T follicular helper cell (primary cell): ENCODE results near the gene POLD1.
A peak's percentile ranks its signal among the peaks of the same experiment; 100 is the strongest.

Experiments
- DNase-seq: peaks from one replicate; pipeline ENCODE4 v3.0.0-alpha.2; 2020; ENCODE audit warnings: low read depth

POLD1 gene

DNA sequence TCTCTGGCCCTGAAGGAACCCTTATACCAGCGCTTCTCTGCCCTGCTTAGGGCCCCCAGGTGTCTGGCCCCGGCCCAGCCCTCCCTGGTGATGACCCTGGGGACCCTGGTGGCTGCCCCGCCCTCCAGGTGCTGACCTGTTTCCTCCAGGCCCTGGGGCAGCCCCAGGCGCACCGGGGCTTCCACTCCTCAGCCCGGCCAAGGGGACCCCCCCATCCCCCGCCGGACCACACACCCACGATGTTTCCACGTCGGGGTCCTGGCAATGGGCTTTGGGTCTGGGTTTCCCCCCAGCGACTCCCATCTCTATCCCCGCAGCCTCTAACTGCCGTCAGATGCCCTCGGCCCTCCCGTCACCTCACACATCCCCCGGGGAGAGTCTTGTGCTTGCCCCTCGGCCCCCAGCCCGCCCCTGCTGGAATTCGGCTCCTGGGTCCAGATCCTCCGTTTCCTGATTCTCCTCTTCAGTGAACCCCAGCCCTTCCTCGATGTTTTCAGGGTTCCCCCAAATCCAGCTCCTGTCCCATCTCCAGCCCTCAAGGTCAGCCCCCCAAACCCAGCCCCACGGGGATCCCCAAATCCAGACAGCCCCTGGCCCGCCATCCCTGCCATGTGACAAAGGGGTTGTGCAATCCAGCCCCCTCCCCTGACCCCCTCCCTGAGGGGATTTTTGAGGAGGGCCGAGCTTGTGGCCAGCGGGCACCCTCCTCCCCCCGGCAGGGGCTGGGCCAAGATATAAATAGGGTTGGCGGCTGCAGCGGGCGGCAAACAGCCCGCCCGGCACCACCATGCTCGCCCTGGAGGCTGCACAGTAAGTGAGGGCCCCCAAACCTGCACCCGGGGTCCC lies 34.3 kb downstream of the POLD1 start, which contains the start of gene SPIB:
Gene SPIB, plus strand, starts transcription at position 763 of the 846 bp plus-strand sequence. Its CDS starts 25 bp downstream, at position 788.
- no peak for DNase-seq

DNA sequence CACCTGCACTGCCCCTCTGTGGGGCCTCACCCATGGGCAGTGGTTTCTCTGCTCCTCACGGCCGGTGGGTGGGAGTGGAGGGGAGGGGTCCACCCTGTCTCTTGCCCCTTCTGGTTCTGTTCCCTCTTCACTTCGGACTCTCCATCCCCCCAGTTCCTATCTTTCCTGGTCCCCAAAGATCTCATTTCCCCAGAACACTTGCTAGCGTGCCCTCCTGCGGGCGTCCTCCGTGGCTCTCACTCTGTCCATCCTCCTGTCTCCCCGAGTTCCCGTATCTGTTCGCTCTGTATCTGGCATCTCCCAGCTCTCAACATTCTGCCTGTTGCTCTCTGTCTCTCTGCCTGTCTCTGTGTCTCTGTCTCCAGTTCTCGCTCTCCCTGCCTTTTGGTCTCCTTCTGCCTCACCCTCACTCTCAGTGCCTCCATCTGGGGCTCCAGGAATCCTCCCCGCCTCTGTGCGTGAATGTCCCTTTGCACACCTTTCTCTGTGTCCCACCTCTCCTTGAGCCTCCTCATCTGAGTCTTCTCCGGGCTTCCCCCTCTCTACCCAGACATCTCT lies 35.0 kb downstream of the POLD1 start:
- no peak for DNase-seq

DNA sequence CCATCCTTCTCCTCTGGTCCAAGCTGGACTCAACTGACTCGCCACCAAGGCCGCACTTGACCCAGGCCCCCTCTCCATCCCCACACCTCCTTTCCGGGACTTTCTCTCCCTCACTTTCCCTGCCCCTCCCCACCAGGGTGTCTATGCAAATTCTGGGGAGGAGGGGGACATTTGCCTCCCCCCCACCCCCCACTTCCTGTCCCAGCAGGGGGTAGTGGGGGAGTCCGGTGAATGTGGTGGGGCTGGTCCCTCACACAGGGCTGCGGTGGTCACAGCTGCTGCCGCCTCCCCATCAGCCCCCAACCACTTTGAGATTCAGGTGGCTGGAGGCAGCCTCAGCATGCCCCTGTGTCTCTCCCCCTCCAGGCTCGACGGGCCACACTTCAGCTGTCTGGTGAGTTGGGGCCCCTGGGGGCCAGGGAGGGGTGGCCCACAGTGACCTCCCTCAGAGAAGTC lies 35.5 kb downstream of the POLD1 start:
- no peak for DNase-seq

DNA sequence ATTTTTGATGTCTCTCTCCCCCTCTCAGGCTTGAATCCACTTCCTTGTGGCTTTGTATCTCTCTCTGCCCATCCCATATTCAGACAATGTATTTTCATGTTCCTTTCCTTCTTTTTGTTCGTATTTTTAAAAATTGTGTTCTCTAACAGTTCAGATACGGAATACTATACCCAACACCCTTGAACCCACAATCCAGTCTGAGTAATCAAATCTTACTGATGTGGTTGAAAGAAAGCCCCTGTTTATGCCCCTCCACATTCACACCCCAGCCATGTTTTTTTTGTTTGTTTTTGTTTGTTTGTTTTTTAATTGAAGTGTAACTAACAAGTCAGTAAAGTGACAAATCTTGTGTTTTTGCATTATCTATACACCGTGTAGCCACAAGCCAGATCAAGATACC lies 36.0 kb downstream of the POLD1 start:
- DNase-seq: no peak

DNA sequence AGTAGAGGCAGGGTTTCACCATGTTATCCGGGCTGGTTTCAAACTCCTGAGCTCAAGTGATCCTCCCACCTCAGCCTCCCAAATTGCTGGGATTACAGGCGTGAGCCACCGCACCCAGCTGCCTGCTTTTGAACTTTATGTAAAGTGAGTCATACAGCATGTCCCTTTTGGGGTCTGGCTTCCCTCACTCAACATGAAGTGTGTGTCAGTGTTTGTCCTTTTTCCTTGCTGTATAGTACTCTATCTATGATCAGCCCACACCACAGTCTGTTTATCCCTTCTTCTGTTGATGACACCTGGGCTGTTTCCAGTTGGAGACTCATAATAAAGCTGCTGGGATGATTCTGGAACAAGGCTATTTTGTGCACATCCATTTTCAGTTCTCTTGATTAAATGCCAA lies 36.7 kb downstream of the POLD1 start:
- DNase-seq: no peak

DNA sequence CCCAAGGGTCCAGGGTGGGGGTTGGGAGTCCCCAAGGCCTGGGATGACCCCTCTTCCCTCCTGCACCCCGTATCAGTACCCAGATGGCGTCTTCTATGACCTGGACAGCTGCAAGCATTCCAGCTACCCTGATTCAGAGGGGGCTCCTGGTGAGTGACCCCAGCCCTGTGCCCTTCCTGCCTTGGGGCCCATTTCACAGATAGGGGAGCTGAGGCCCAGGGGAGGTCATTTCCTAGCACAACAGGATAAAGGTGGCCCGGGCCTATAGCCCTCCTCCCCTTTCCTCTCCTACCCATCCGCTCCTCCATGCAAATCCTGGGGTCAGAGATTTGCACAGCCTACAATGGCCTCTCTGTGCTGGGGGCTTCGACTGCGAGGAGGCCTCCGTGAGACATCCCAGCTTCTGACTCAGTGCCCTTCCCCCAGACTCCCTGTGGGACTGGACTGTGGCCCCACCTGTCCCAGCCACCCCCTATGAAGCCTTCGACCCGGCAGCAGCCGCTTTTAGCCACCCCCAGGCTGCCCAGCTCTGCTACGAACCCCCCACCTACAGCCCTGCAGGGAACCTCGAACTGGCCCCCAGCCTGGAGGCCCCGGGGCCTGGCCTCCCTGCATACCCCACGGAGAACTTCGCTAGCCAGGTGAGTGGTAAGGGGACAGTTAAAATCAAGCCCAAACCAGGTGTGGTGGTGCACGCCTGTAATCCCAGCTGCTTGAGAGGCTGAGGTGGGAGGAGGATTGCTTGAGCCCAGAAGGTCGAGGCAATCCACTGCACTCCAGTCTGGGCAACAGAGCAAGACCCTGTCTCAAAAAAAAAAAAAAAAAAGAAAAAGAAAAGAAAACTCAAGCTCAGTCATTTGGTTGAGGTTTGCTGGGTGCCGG lies 38.5 kb downstream of the POLD1 start:
- DNase-seq: no peak

DNA sequence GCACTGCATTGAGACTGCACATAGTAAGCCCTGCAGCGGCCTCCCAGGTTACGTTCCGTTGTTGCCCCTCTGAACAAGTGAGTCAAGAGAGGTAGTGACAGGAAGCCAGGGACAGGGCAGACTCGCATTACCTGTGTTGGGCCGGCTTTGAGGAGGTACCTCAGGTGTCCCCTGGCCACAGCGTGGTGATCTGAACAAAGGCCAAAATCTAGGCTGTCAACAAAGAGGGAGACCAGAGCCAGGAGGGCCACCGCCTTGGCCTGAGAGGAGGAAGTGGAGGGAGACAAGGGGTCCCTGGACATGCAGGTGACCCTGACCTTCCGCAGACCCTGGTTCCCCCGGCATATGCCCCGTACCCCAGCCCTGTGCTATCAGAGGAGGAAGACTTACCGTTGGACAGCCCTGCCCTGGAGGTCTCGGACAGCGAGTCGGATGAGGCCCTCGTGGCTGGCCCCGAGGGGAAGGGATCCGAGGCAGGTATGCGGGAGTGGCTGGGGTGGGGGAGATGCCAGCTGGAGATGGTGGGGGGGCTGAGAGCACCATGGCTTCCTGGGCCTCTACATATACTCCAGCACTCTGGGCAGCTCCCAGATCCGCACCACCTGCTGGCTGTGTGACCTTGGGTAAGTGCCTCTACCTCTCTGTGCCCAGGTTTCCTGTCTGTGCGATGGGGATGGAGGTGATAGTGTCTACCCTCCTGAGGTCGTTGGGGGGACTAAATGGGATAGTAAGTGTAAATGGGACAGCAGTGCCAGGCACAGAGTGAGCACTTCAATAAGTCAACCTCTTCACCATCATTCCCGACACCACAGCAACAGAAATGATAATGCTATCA lies 39.3 kb downstream of the POLD1 start:
- DNase-seq: no peak

DNA sequence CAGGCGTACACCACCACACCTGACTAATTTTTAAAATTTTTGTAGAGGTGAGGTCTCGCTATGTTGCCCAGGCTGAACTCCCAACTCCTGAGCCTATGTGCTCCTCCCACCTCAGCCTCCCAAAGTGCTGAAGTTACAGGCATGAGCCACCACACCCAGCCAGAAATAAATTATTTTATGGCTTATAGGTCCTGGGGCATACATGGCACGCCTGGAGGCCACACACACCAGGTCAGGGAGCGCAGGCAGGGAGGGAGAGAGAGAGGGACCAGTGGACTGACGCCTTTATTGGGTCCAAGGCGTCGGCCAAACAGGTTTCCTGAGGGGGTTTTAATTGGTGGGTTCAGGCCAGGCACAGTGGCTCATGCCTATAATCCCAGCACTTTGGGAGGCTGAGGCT lies 41.4 kb downstream of the POLD1 start:
- DNase-seq: no peak

DNA sequence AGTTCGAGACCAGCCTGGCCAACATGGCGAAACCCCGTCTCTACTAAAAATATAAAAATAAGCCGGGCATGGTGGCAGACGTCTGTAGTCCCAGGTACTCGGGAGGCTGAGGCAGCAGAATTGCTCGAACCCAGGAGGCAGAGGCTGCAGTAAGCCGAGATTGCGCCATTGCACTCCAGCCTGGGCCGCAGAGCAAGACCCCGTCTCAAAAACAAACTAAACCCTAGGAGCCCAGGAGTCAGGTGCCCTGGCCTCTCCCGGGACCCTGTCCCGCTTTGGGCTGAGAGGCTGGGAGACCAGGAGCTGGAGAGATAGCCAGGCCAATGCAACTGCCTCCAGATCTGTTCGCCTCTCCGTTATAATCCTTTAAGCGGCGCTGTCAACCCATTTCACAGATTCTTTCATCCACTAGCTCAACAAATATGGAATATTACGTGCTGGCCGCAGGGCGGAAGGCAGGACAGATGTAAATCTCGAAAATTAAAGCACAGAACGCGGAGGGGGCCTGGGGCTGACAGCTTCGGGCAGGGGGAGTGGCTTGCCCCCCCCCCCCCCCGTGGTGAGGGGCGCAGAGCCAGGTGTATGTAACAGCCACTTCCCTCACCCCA lies 43.3 kb downstream of the POLD1 start:
- no peak for DNase-seq

DNA sequence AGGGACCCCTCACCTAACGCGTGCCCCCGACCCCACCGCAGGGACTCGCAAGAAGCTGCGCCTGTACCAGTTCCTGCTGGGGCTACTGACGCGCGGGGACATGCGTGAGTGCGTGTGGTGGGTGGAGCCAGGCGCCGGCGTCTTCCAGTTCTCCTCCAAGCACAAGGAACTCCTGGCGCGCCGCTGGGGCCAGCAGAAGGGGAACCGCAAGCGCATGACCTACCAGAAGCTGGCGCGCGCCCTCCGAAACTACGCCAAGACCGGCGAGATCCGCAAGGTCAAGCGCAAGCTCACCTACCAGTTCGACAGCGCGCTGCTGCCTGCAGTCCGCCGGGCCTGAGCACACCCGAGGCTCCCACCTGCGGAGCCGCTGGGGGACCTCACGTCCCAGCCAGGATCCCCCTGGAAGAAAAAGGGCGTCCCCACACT lies 43.9 kb downstream of the POLD1 start:
- DNase-seq: peak; percentile 25

DNA sequence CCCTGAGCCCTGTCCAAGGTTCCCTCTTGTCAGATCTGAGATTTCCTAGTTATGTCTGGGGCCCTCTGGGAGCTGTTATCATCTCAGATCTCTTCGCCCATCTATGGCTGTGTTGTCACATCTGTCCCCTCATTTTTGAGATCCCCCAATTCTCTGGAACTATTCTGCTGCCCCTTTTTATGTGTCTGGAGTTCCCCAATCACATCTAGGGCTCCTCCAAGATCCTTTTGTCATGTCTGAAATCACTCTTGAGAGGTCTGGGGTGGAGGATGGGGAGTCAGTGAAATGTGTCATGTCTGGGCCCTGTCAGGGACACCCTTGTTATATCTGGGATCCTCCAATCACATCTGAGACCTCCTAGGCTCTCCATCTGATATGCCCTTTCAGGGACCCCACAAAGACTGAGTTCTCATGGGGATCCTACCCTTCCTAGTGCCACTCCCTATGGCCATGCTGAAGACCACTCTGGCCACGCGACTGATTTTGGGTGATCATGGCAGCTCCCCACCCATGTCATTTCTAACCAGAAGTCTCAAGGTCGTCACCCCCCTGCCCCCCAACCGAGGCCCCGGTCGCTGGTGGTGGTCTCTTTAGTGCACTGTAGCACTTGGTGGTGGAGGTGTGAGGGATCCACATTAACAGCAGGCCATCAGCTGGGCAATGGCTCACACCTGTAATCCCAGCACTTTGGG lies 44.8 kb downstream of the POLD1 start:
- DNase-seq: no peak

DNA sequence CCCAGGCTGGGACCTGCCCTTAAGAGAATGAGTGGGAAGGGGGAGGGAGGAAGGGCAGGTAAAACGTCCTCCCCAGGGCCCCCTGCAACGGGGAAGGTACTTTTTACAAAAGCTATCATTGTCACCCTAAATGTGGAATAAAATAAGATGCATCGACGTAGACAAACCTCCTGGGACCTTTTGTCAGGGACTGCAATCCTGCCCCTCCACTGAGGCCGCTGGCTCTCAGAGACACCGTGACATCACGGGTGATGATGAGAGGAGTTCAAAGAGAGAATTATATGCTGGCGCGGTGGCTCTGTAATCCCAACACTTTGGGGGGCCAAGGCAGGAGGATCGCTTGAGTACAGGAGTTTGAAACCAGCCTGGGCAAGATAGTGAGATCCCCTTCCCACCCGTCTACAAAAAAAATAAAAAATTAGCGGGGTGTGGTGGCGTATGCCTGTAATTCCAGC lies 46.8 kb downstream of the POLD1 start:
- DNase-seq: no peak

DNA sequence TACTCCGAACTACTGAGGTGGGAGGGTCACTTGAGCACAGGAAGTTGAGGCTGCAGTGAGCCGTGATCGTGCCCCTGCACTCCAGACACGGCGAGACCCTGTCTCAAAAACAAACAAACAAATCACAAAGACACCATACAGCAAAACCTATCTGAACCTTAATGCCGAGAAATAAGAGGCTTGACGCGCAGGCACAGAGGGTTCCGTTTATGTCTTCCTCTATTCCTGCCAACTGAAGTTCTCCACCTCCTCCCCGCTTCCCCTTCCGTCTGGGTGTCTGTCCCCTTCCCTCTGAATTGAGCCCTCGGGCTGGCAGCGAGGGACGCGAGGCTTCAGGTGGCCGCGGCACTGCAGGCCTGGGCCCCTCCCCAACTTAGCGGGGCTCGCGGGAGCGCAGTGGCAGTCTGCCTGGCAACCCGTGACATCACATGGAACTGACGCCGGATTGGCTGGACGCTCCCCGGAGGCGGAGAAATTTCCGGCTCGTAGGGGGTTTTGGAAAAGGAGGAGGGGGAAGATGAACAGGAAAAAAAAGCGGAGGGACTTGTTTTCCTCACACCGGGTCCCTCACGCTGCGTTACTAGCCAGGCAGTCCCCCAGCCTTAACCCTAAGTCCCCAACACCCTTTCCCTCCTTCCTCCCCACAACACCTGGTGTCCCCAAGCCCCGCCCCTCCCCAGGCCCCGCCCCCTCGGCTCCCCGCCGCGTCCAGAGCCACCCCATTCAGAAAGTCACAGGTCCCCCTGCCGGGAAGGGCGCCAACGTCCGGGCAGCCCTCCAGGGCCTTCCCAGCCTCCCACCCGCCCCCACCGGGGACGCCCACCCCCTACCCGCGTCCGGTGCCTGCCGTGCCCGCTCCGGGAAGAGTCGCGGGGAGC lies 47.4 kb downstream of the POLD1 start:
- peak; percentile 78 for DNase-seq

DNA sequence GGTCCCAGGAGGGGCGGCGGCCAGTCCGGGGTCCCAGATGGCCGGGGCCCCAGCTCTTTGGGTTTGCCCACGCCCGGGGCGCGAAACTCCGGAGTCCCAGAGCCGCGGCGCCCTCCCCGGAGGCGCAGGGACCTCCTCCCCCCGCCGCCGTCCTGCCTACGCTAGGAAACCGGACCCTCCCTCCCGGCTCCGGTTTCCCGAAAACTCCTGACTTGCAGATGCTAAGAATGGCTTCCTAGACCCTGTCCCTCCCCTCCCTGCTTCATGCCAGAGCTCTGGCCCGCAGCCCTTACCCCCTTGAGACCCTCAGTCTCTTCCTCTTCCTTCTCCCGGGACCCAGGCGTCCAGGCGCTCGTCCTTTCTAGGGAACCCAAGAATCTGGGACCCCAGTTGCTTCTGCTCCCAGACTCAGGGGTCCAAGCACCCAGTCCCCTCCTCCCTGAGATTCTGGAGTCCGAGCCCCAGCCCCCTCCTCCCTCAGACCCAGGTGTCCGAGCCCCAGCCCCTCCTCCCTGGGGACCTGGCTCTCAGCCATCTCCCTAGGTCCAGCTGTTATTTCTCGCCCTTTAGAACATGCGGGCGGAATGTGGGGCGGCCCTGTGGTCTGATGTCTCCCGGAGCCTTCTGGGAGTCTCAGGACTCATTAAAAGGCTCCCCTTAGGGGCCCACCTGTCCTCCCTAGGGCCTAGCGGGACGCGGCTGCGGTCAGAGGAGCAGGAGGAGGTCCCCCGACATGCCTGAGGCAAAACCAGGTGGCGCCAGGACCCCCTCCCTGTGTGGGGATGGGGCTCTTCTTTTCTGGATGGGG lies 48.3 kb downstream of the POLD1 start, which contains the start of gene MYBPC2:
Gene MYBPC2, plus strand, starts transcription at position 672 of the 808 bp plus-strand sequence. Its CDS starts 62 bp downstream, at position 734.
- DNase-seq: no peak

DNA sequence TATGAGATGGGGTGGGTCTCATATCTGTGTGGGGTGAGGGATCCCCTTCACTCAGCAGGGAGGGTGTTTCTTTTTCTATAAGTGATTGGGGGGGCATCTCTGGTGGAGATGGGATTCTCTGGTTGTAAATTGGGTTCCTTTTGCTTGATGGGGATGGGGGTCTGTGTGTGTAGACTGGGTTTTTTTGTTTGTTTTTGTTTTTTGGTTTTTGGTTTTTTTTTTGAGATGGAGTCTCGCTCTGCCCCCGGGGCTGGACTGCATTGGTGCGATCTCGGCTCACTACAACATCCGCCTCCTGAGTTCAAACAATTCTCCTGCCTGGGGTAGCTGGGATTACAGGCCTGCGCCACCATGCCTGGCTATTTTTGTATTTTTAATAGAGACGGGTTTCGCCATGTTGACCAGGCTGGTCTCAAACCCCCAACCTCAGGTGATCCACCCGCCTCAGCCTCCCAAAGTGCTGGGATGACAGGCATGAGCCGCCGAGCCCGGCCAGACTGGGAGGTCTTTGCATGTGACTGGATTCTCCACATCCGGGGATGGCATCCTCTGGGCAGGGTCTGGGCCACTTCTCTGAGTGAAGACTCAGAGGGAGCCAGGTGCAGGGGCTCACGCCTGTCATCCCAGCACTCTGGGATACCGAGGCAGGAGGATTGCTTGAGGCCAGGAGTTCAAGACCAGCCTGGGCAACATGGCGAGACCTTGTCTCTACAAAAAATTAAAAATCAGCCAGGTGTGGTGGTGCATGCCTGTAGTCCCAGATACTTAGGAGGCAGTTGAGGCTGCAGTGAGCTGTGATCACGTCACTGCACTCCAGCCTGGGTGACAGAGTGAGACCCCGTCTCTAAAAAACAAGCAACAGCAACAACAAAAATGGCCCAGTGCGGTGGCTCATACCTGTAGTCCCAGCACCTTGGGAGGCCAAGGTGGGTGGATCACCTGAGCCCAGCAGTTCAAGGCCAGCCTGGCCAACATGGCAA lies 49.3 kb downstream of the POLD1 start:
- no peak for DNase-seq

DNA sequence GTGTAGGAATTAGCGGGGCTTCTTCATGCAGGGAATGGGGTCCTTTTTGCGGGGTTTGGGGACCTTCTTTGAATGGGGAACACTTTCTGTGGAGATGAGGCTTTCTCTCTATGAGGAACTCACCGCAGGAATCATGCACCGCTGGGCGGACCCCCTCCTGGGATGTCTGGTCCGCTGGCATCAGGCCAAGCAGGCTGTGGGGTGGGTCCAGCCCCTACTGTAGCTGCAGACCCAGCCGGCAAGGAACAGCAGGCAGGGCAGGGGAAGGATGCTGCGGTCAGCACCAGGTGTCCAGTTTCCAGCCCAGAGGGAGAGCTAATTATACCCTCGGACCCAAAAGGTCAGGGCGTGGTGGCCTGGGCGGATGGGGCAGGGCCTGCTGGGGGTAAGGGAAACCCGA lies 50.4 kb downstream of the POLD1 start:
- DNase-seq: no peak

DNA sequence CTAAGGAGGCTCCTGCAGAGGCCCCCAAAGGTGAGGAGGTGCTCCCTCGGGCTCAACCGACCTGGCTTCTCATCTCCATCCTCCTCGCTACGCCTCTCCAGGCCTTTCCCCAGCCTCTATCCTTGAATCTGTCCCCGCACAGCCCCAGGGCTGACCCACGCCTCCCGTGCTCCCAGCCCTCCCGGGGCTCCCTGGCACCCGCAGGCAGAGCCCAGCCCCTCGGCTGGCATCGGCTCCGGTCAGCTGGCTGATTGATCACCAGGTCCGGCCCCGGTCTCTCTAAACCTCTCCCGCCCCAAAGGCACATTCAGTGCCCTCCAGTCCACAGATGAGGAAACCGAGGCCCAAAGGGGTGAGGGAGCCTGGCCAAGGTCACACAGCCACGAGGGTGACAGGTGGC lies 51.1 kb downstream of the POLD1 start:
- DNase-seq: no peak
